Stimulated activated CD8-positive, alpha-beta memory T cell treated with anti-CD3 and anti-CD28 coated beads, Interleukin-15, amount 100 ng/mL, for 48 hours (primary cell): ENCODE results near the gene ADAMTS3.

ENCODE experiments used
- DNase-seq, 2 donors: peaks; one replicate each; pipeline ENCODE4 v3.0.0-alpha.2; 2020; ENCODE audit warnings: low read depth in 2 of 2

The ADAMTS3 gene

GRCh38 chr4:72351521-72351920 is 217.5 kb downstream of the ADAMTS3 start:
- no peak for DNase-seq

DNA sequence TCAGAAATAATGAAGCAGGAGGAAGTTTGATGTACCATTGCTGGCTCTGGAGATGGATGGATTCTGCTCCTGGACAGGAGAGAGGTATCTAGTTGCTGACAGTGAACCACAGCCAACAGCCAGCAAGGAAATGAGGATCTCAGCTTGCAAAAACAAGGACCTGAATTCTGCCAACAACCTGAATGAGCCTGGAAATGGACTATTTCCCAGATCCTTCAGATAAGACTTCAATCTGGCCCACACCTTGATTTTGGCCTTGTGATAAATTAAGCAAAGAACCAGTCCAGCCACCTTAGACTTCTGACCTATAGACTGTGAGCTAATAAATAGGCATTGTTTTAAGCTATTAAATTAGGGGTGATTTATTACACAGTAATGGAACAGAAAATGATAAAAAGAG is 220.3 kb downstream of the ADAMTS3 start:
- DNase-seq: no peak

GRCh38 chr4:72344418-72344817 is 224.6 kb downstream of the ADAMTS3 start:
- DNase-seq: no peak

DNA sequence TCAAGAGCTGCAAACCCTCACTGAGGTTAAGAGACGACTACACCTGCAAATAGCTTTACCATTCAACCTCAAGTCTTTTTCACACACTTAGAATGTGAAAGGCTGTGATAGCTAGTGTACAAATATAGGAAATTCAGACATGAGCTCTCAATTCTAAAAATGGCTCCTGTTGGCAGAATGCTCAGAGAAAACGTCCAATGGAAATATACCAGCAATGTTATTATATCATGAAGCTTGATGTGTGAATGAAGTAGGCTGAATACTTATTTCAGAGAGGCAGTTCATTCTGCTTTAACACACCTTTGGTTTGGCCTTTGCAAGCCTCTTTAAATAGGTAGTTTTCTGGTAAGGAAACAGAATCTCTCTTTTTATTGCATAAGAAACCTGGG is 227.6 kb downstream of the ADAMTS3 start:
- DNase-seq: no peak

- no peak for DNase-seq
Measured at GRCh38 chr4:72340803-72341431, 228.1 kb downstream of the ADAMTS3 start.

- DNase-seq: no peak
Measured at GRCh38 chr4:72338060-72338459, 231.0 kb downstream of the ADAMTS3 start.

DNA sequence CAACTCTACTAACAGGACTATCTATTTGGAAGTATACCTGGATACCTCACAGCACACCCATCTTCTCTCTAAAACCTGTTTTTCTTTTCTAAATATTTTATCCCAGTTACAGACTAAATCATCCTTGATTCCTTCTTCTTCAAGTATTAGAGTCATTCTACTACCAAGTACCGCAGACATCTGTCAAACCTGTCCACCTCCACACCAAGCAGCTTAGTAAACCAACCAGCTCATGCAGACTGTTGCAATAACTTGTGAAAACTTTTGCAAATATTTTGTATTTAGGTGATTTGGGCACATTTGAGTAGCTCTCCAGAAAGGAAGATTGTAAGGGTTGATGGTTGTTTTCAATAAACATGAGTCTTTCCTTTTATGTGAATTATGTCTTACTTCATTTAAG is 238.6 kb downstream of the ADAMTS3 start:
- DNase-seq: no peak

- no peak for DNase-seq
Measured at GRCh38 chr4:72326692-72327632, 242.1 kb downstream of the ADAMTS3 start.

GRCh38 chr4:72325215-72325614 is 243.8 kb downstream of the ADAMTS3 start:
- no peak for DNase-seq

- no peak for DNase-seq
Measured at GRCh38 chr4:72323227-72323626, 245.8 kb downstream of the ADAMTS3 start.

DNA sequence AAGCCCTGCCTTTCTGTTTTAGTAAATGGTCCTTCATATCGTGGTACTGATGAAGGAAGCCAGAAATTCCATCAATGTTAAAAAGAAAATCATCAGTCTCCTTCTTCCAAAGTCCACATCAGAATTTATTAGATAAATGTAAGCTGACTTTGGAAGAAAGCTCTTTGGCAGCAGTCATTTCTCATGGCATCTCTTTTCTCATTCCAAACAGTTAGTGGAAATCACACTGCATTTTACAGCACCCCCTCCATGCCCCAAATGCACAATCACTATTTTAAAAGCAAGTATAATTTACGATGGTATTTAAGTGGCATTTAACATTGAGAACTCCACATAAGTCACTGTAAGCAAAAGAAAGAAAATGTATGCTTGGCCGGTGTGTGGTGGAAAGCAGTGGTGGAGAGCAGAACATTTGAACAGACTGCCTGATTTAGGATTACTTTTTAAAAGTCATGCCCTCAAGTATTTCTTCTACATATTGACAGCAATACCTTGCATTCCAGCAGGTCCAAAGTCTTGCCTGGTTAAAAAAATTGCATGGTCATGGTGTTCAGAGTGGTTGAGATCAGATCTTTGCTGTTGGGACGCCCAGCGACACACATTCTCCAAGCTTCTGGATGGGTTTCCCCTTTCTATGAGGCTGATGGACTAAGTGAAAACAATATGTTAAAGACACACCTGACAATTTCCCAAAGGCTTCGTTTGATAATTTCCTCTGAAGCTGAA is 248.6 kb downstream of the ADAMTS3 start:
- DNase-seq: no peak

DNA sequence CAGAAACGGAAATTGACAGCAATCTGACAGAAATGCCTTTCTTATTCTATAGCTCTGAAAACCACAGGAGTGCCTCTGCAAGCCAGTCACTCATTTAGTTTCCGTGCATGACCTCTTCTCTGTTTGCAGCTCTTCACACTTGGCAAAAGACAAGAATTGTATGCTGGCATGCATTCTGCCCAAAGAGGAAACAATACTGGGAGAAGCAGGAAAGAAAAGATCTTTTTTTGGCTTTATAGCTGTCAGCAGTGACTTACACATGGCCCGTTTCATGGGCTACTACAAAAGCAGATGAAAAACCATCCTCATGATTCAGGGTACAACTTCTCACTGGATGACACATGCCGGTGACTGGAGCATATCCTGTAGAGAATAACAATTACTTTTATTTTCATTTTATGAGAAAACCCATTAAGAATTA is 249.4 kb downstream of the ADAMTS3 start:
- DNase-seq: no peak

GRCh38 chr4:72318421-72319170 is 250.4 kb downstream of the ADAMTS3 start:
- DNase-seq: no peak

- DNase-seq: no peak
Measured at GRCh38 chr4:72314869-72315268, 254.2 kb downstream of the ADAMTS3 start.

- no peak for DNase-seq
Measured at GRCh38 chr4:72313121-72313520, 255.9 kb downstream of the ADAMTS3 start.

DNA sequence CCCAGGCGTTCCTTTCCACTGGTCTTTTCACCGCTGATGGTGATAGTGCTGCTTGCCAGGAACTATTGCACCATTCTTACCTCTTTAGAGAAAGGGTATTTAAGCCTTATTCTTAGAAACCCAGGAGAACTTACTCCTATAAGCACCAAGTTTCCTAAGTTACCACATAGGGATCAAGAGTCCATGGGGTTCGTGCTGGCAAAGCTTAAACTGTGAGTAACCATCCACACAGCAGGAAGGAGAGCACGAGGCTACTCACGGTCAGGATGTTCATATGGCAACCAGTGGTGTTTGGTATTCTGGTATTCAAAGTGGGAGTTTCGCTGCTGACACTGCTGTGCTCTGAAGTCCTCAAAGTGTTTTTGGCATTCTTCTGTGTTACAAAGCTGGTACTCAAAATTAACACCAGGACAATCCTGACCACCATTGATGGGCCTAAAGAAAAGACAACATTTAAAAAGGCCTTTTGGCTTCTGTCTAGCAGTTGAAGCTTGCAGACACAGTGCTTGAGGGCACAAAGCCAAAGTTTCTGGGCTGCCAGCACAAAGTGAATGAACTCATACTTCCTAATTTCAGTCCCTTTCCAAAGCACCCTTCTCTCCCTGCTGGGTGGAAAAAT is 256.9 kb downstream of the ADAMTS3 start:
- DNase-seq: no peak

DNA sequence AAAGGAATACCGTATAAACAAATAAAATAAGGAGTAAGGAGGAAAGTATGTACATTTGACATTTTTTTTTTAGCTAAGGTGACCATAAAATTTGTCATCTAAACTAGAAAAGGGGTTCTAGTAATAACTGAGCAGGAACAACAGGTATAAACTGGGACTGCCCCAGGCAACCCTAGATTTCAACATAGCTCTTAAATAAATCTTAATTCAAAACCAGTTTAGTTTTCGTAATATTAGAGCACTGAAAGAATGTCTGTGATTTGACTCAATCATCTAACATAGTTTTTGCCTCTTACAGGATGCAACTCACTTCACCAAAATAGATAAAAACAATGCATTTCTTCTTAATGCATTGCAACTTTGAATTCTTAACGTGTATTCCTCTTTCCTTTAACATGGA is 257.7 kb downstream of the ADAMTS3 start:
- DNase-seq: no peak

- DNase-seq: no peak
Measured at GRCh38 chr4:72305620-72306019, 263.4 kb downstream of the ADAMTS3 start.

DNA sequence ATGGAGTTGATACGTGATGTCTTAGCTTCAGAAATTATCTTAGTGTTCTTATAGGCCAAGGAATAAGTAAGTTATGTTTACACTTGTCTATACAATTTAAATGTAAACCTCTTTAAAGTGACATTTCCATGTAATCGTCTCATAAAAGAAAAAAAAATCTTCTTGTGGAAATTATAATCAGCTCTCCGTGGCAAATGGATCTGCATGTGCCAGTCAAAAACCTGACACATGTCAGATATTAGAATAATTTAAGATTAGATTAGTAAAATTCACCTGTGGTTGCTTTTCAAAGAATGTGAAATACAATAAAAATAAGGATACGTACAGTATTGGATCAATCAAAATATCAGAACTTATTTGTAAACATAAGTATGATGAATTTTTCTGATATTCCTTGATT is 263.9 kb downstream of the ADAMTS3 start:
- no peak for DNase-seq

DNA sequence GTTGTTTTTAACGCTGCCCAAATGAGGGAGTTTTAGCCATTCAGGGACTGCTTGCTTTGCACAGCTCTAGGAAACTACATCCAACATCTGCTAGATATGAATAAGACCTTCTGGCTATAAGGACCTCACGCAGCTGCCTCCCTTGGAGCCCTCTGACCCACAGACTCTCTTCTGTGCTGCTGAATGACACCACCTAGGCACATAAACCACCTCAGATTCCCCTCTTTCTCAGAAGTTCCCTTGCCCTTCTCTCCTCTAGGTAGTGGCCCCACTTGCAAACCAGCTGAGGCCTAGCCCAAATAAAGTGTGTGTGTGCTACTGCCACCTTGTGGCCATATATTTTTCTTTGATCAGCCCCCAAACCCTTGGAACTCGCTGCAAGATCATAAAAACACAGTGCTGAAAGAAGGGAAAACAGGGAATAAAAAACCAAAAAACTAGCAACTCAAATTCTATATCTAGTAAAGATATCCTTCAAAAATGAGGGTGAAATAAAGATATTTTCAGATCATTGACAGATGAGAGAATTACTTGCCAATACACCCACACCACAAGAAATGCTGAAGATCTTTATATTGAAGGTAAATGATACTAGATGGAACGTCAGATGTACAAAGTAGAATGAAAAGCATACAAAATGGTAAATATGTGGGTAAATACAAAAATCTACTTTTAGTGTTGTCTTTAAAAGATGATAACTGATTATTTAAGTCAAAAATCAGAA is 265.9 kb downstream of the ADAMTS3 start:
- DNase-seq: no peak

DNA sequence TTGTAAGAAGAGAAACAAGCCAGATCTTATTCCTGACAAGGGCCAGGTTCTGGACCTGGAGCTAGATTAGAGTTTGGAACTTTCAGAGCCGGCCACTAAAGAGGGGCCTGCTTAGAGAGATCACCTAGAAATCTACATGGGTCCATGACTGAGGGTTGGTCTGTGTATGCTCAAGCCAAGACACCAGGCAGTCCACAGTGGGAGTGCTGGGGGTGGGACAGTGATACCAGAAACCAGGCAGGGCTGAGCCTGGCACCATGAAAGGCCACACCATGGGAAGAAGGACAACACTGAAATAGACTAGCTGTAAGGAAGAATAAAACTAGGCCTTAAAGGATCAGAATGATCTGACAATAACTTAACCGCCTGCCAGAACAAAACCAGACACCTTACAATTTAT is 267.3 kb downstream of the ADAMTS3 start:
- no peak for DNase-seq
